Naive thymus-derived CD4-positive, alpha-beta T cell (primary cell): Measurements from ENCODE around the gene SLF2. TPM values are rescaled to one million over a fixed set of nuclear protein-coding genes. Genes with fewer than 3 reads are reported as not detected.

Experiments
- ATAC-seq: fragments of 150-1000 bp; cut with Tn5 transposase; 2 replicates; pipeline ENCODE4 v1.10.0; 2021; ENCODE audit warnings: mild to moderate bottlenecking, moderate library complexity
- CTCF ChIA-PET: fragments of 350-600 bp; sonication (Branson Sonifier 250); formaldehyde crosslinking; loops from one replicate; lab custom pipeline; 2021; ENCODE audit warnings: antibody characterized with exemption; lab: Charles Lee
- POLR2A ChIA-PET: fragments of 350-600 bp; sonication (Branson Sonifier 250); formaldehyde crosslinking; loops from one replicate; lab custom pipeline; 2021; ENCODE audit warnings: antibody characterized with exemption, inconsistent platforms; lab: Charles Lee
- DNase-seq, 9 donors: peaks; one replicate each; pipeline versions ENCODE4 v3.0.0 to v3.0.0-alpha.2; 2020 to 2022; ENCODE audit warnings: mixed read lengths in 1 of 9
- H3K27ac ChIP-seq: one replicate; pipeline ENCODE4 v1.7.0; 2013; ENCODE audit warnings: mild to moderate bottlenecking, low read depth, low read length, moderate library complexity
- H3K27me3 ChIP-seq, 2 donors: one replicate each; pipeline ENCODE4 v1.7.0; 2013; ENCODE audit warnings: low read length in 2 of 2, mild to moderate bottlenecking in 2 of 2, moderate library complexity in 2 of 2; ENCODE audit not compliant: control insufficient read depth in 2 of 2, insufficient read depth in 2 of 2
- H3K36me3 ChIP-seq, 3 experiments: 1 replicate in 2 of 3; 2 replicates in 1 of 3; pipeline ENCODE4 v1.7.0; 2013; ENCODE audit warnings: low read length in 3 of 3, mild to moderate bottlenecking in 3 of 3, moderate library complexity in 1 of 3; ENCODE audit not compliant: insufficient read depth in 3 of 3, control insufficient read depth in 2 of 3
- H3K4me1 ChIP-seq, 2 donors: one replicate each; pipeline ENCODE4 v1.7.0; 2013; ENCODE audit warnings: low read length in 2 of 2, mild to moderate bottlenecking in 2 of 2, moderate library complexity in 1 of 2; ENCODE audit not compliant: control insufficient read depth in 2 of 2, insufficient read depth in 2 of 2
- H3K4me3 ChIP-seq: 2 replicates; pipeline ENCODE4 v1.7.0; 2013; ENCODE audit warnings: mild to moderate bottlenecking, low read length
- H3K9me3 ChIP-seq, 3 experiments: 1 replicate in 2 of 3; 2 replicates in 1 of 3; pipeline ENCODE4 v1.7.0; 2013; ENCODE audit warnings: low read length in 3 of 3; ENCODE audit not compliant: control insufficient read depth in 2 of 3
- H3K27ac Mint-ChIP-seq, 9 donors: one replicate each; pipeline ENCODE4 v1.8.0; 2020 to 2022; ENCODE audit warnings: mixed read lengths in 9 of 9, mild to moderate bottlenecking in 8 of 9, moderate library complexity in 5 of 9, inconsistent platforms in 2 of 9
- H3K27me3 Mint-ChIP-seq, 5 donors: one replicate each; pipeline ENCODE4 v1.8.0; 2021 to 2022; ENCODE audit warnings: mixed read lengths in 5 of 5, mild to moderate bottlenecking in 1 of 5
- H3K36me3 Mint-ChIP-seq, 5 donors: one replicate each; pipeline ENCODE4 v1.8.0; 2020 to 2022; ENCODE audit warnings: mixed read lengths in 5 of 5, mild to moderate bottlenecking in 3 of 5, inconsistent platforms in 1 of 5
- H3K4me1 Mint-ChIP-seq, 7 donors: one replicate each; pipeline ENCODE4 v1.8.0; 2020 to 2022; ENCODE audit warnings: mixed read lengths in 7 of 7, mild to moderate bottlenecking in 3 of 7, inconsistent platforms in 1 of 7
- H3K4me3 Mint-ChIP-seq, 10 donors: one replicate each; pipeline ENCODE4 v1.8.0; 2020 to 2022; ENCODE audit warnings: mild to moderate bottlenecking in 10 of 10, mixed read lengths in 10 of 10, moderate library complexity in 6 of 10, inconsistent platforms in 2 of 10
- H3K9me3 Mint-ChIP-seq, 11 donors: one replicate each; pipeline ENCODE4 v1.8.0; 2020 to 2022; ENCODE audit warnings: mixed read lengths in 11 of 11, mild to moderate bottlenecking in 4 of 11, inconsistent platforms in 1 of 11, moderate library complexity in 1 of 11
- intact Hi-C, 2 donors: fragments of 100-400 bp; cut with micrococcal nuclease; formaldehyde crosslinking; loops; one replicate each; pipeline ENCODE4 v1.15.1; 2023
- polyA plus RNA-seq, 2 donors: library from polyadenylated mRNA; unstranded; fragments of 300-500 nt; fragmentation: Illumina TruSeq; gene quantifications; one replicate each; pipeline ENCODE4 v1.2.3, GENCODE V29; 2021
- total RNA-seq, 6 experiments: library from RNA in 5 of 6; stranded (reverse) in 5 of 6; gene quantifications; 1 replicate in 5 of 6; 2 replicates in 1 of 6; pipeline ENCODE4 v1.2.3 and lab custom pipeline; 2021 to 2026

Gene SLF2
- total and polyA plus RNA-seq, 7 experiments from 2014 or later, result 10.9 to 43.7 (median 24.0) TPM

GRCh38 chr10:100962351-100963080, 49.8 kb downstream of the SLF2 start:
- Mint-ChIP-seq H3K9me3 (no peaks in the 10 kb centered on the region), H3K4me3 (no peak overlapping the region), H3K4me1 (peaks cover 0 to 1% (median 0%) of the 10 kb centered on the region in 7 donors), H3K27ac (no peak overlapping the region), H3K36me3 (peaks cover 15 to 39% (median 26%) of the 10 kb centered on the region in 5 donors), H3K27me3 (no peaks in the 10 kb centered on the region)
- ATAC-seq (no peak), DNase-seq (no peak)
- H3K27me3 ChIP-seq, result no peaks in the 10 kb centered on the region
- no peaks in the 10 kb centered on the region for H3K9me3 ChIP-seq
- no peak overlapping the region for H3K4me3 ChIP-seq
- H3K4me1 ChIP-seq, result no peaks in the 10 kb centered on the region
- H3K27ac ChIP-seq, result no peak overlapping the region
- peaks cover 0 to 32% (median 0%) of the 10 kb centered on the region in 3 experiments for H3K36me3 ChIP-seq
- intact Hi-C loops, result no loop called here
- CTCF ChIA-PET, result no interaction called here
- POLR2A ChIA-PET, result no interaction called here

- Histone ChIP-seq H3K4me1 (peaks cover 2 to 6% of the 10 kb centered on the region in 2 donors), H3K27me3 (no peaks in the 10 kb centered on the region), H3K9me3 (no peaks in the 10 kb centered on the region), H3K36me3 (peaks cover 0 to 24% (median 0%) of the 10 kb centered on the region in 3 experiments), H3K27ac (no peak overlapping the region), H3K4me3 (no peak overlapping the region)
- DNase-seq, result no peak
- ChIA-PET CTCF (no interaction called here), POLR2A (interaction anchor here (1.3 kb wide), 1 partner anchor 9 kb away, joined by 3 read pairs; no protein-coding TSS in a partner anchor)
- intact Hi-C loops, result no loop called here
- Mint-ChIP-seq H3K4me3 (no peak overlapping the region), H3K27me3 (no peaks in the 10 kb centered on the region), H3K36me3 (peaks cover 13 to 33% (median 22%) of the 10 kb centered on the region in 5 donors), H3K27ac (no peak overlapping the region), H3K9me3 (no peaks in the 10 kb centered on the region), H3K4me1 (peaks cover 2 to 8% (median 6%) of the 10 kb centered on the region in 7 donors)
- ATAC-seq, result no peak
Observed at GRCh38 chr10:100963826-100964225, 51.1 kb downstream of the SLF2 start.

- Mint-ChIP-seq H3K27ac (peak overlapping the region in 1 of 9 donors; percentile 52), H3K9me3 (no peaks in the 10 kb centered on the region), H3K36me3 (peaks cover 0 to 19% (median 10%) of the 10 kb centered on the region in 5 donors), H3K4me3 (no peak overlapping the region), H3K4me1 (peaks cover 4 to 16% (median 13%) of the 10 kb centered on the region in 7 donors), H3K27me3 (peaks cover 0 to 5% (median 0%) of the 10 kb centered on the region in 5 donors)
- DNase-seq, result no peak
- H3K9me3 ChIP-seq, result no peaks in the 10 kb centered on the region
- H3K36me3 ChIP-seq, result peaks cover 0 to 9% (median 0%) of the 10 kb centered on the region in 3 experiments
- H3K4me1 ChIP-seq, result peaks cover 4 to 12% of the 10 kb centered on the region in 2 donors
- intact Hi-C loops, result no loop called here
- H3K4me3 ChIP-seq, result no peak overlapping the region
- POLR2A ChIA-PET, result interaction anchor here (0.6 to 1.0 kb wide), 3 partner anchors 9 to 1301 kb away, joined by 3 to 4 read pairs (median 4); no protein-coding TSS in a partner anchor
- CTCF ChIA-PET, result interaction anchor here (1.1 to 4.7 kb wide), 3 partner anchors 15 to 49 kb away, joined by 3 to 18 read pairs (median 3); no protein-coding TSS in a partner anchor
- H3K27ac ChIP-seq, result no peak overlapping the region
- no peaks in the 10 kb centered on the region for H3K27me3 ChIP-seq
- ATAC-seq, result no peak
Observed at GRCh38 chr10:100965820-100966219, 53.1 kb downstream of the SLF2 start.

GRCh38 chr10:100966887-100967286, 54.1 kb downstream of the SLF2 start:
- H3K4me3 Mint-ChIP-seq, result no peak overlapping the region
- peaks cover 0 to 5% (median 0%) of the 10 kb centered on the region in 5 donors for H3K27me3 Mint-ChIP-seq
- H3K4me3 ChIP-seq, result no peak overlapping the region
- intact Hi-C loops, result no loop called here
- H3K9me3 ChIP-seq, result no peaks in the 10 kb centered on the region
- DNase-seq (no peak), ATAC-seq (no peak)
- H3K27ac ChIP-seq, result no peak overlapping the region
- ChIA-PET POLR2A (interaction anchor here (0.9 kb wide), 1 partner anchor 17 kb away, joined by 3 read pairs; no protein-coding TSS in a partner anchor), CTCF (interaction anchor here (4.7 kb wide), 1 partner anchor 48 kb away, joined by 18 read pairs; no protein-coding TSS in a partner anchor)
- H3K27ac Mint-ChIP-seq, result no peak overlapping the region
- peaks cover 4 to 12% of the 10 kb centered on the region in 2 donors for H3K4me1 ChIP-seq
- peaks cover 0 to 14% (median 6%) of the 10 kb centered on the region in 5 donors for H3K36me3 Mint-ChIP-seq
- H3K36me3 ChIP-seq, result peaks cover 0 to 5% (median 0%) of the 10 kb centered on the region in 3 experiments
- no peaks in the 10 kb centered on the region for H3K9me3 Mint-ChIP-seq
- H3K27me3 ChIP-seq, result no peaks in the 10 kb centered on the region
- H3K4me1 Mint-ChIP-seq, result peaks cover 4 to 18% (median 14%) of the 10 kb centered on the region in 7 donors

GRCh38 chr10:100967332-100967731, 54.6 kb downstream of the SLF2 start:
- H3K4me1 ChIP-seq, result peaks cover 4 to 12% of the 10 kb centered on the region in 2 donors
- peaks cover 0 to 5% (median 0%) of the 10 kb centered on the region in 5 donors for H3K27me3 Mint-ChIP-seq
- DNase-seq, result no peak
- H3K9me3 ChIP-seq, result no peaks in the 10 kb centered on the region
- intact Hi-C loops, result no loop called here
- ChIA-PET CTCF (interaction anchor here (0.8 to 4.7 kb wide), 2 partner anchors 47 to 49 kb away, joined by 6 to 18 read pairs; no protein-coding TSS in a partner anchor), POLR2A (interaction anchor here (0.9 to 3.2 kb wide), 2 partner anchors 18 to 30 kb away, joined by 3 to 17 read pairs; no protein-coding TSS in a partner anchor)
- H3K9me3 Mint-ChIP-seq, result no peaks in the 10 kb centered on the region
- H3K36me3 ChIP-seq, result peaks cover 0 to under 1% (median 0%) of the 10 kb centered on the region in 3 experiments
- no peak overlapping the region for H3K27ac ChIP-seq
- H3K36me3 Mint-ChIP-seq, result peaks cover 0 to 10% (median 4%) of the 10 kb centered on the region in 5 donors
- no peak overlapping the region for H3K27ac Mint-ChIP-seq
- H3K4me3 Mint-ChIP-seq, result no peak overlapping the region
- no peak for ATAC-seq
- H3K4me1 Mint-ChIP-seq, result peaks cover 4 to 18% (median 14%) of the 10 kb centered on the region in 7 donors
- no peaks in the 10 kb centered on the region for H3K27me3 ChIP-seq
- H3K4me3 ChIP-seq, result no peak overlapping the region

- CTCF ChIA-PET, result interaction anchor here (0.5 to 4.7 kb wide), 5 partner anchors 16 to 48 kb away, joined by 3 to 18 read pairs (median 6); no protein-coding TSS in a partner anchor
- H3K27ac Mint-ChIP-seq, result peak overlapping the region in 3 of 9 donors; percentile 1 to 83 (median 24)
Observed at GRCh38 chr10:100968062-100968736, 55.4 kb downstream of the SLF2 start.

More at GRCh38 chr10:100968062-100968736, 55.4 kb downstream of the SLF2 start:
- POLR2A ChIA-PET, result interaction anchor here (1.1 to 3.2 kb wide), 2 partner anchors 19 to 29 kb away, joined by 3 to 17 read pairs; partner anchors contain the start of genes MRPL43 and TWNK
- H3K4me3 ChIP-seq, result no peak overlapping the region
- Mint-ChIP-seq H3K9me3 (no peaks in the 10 kb centered on the region), H3K4me3 (peak overlapping the region; percentile 53 to 81 (median 73)), H3K36me3 (peaks cover 0 to 4% (median 1%) of the 10 kb centered on the region in 5 donors), H3K4me1 (peaks cover 4 to 18% (median 14%) of the 10 kb centered on the region in 7 donors), H3K27me3 (peaks cover 0 to 5% (median 0%) of the 10 kb centered on the region in 5 donors)
- no peaks in the 10 kb centered on the region for H3K9me3 ChIP-seq
- no peak for ATAC-seq
- peaks cover 4 to 12% of the 10 kb centered on the region in 2 donors for H3K4me1 ChIP-seq
- no peaks in the 10 kb centered on the region for H3K36me3 ChIP-seq
- DNase-seq, result no peak
- H3K27me3 ChIP-seq, result no peaks in the 10 kb centered on the region
- intact Hi-C loops, result loop anchor here in 1 of 2 donors (2.0 kb wide), 1 partner anchor 45 kb away; no protein-coding TSS in a partner anchor
- H3K27ac ChIP-seq, result no peak overlapping the region
